Measurements from ENCODE around the gene OSMR. TPM values are rescaled to one million over a fixed set of nuclear protein-coding genes. Genes with fewer than 3 reads are reported as not detected.

The OSMR gene
- 21.9 and 31.2 TPM in 2 replicates for total RNA-seq (2014; rRNA removed; shearing (Covaris generic))
- 60.8 and 77.0 TPM in 2 replicates for polyA plus RNA-seq (2015; cell fraction: cytosol; rRNA removed)
- polyA plus RNA-seq (2015; cell fraction: nucleus; rRNA removed), result 205 and 206 TPM in 2 replicates

DNA sequence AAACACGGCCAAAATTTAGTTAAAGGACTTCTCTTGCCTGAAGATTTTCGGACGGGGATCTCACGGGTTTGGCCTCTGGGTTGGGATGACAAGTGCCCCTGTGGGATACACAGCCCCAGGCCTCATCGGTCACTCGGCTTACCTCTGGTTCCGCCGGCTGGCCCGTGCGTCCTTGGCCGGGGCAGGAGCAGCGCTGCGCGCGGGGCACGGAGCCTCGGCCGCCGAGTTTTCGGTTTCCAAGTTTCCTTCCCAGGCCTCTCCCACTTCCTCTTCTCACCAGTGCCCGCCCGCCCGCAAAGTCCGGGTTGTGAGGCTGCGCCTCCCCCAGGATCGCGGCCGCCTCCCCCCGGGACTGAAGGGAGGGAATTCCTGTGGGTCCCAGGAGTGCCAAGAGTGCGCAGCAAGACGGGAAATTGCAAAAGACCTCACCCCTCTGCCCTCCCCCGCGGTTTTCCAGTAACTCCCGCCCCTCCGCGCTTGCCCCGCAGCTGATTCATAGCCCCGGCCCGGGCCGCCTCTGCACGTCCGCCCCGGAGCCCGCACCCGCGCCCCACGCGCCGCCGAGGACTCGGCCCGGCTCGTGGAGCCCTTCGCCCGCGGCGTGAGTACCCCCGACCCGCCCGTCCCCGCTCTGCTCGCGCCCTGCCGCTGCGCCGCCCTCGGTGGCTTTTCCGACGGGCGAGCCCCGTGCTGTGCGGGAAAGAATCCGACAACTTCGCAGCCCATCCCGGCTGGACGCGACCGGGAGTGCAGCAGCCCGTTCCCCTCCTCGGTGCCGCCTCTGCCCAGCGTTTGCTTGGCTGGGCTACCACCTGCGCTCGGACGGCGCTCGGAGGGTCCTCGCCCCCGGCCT is at the start of gene OSMR:
TSS of gene OSMR (plus strand) at position 487 of the 853 bp plus-strand sequence. CDS start 23,033 bp downstream, outside the sequence.
- DNase-seq (ENCODE audit: low read depth), result peak; percentile 97

- DNase-seq (ENCODE audit: low read depth), result no peak
These were observed 49.1 kb upstream of the OSMR start for GRCh38 chr5:38796742-38797108.

DNA sequence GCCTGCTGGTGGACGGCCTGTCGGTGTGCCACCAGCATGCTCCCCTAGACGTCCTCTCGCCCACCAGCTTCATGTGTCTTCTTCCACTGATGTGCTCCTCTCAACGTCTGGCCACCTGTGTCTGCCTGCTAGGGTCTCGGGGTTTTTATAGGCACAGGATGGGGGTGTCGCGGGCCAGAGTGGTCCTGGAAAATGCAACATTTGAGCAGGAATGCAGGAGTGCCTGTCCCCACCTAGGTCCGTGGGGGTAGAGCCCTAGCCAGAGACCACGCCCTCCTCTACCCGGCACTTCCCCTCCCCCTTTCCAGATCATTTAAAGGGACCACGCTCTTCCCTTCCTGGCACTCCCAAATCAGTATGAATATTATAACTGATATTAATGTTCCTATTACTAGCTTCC is 48.0 kb upstream of the OSMR start:
- no peak for DNase-seq (ENCODE audit: low read depth)

DNA sequence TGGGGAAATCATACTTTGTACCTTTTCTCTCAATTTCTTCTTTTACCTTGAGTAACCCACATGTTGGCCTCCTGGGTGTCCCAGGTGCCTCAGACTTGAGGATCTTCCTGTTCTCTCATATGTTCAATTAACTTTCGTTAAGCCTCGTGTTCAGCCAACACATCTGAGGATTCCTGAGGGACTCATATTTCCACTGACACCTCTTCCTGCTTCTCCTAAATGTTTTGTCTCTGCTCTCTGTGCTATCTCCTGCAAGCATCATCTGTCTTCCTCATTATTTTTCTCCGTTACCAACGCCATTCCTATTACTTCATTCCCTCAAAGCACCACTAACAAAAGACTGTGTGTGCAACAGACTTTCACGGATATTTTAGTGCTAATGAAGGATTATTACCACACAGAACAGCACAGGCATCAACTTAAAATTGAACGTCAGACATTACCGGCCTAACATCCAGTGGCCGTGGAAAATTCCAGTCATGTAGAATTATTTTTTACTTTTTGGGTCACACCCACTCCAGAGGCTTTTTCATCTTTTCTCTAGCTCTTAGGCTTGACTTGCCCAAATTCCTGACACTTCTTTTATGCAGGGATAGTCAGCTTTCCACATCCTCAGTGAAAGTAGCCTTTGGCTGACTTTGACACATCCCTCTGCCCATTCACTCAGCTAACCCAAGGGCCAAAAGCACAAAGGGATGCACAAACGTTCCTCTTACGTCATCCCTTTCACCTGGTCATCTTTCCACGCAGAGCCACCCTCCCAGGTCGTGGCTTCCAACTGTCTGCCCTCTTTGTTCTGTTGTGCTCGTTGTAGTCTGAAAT is 46.0 kb upstream of the OSMR start:
- no peak for DNase-seq (ENCODE audit: low read depth)

DNA sequence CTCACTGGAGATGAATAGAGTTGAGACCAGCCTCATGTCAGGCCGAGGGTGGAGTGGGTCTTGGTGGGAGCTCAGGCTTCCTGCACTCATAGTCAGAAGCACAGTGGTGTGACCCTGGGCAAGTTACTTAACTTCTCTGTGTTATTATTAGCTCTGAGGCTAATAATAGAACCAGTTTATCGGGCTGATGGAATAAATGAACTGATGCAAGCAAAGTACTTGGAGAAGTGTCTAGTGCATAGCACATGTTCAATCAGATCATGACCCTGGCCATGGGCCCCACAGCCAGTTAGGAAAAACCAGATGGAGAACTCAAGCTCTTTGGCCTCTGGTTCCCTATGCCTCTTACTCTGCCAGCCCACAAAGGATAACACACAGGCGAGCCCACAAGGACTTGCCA is 45.3 kb upstream of the OSMR start:
- no peak for DNase-seq (ENCODE audit: low read depth)

GRCh38 chr5:38802125-38802524 is 43.7 kb upstream of the OSMR start:
- no peak for DNase-seq (ENCODE audit: low read depth)

DNA sequence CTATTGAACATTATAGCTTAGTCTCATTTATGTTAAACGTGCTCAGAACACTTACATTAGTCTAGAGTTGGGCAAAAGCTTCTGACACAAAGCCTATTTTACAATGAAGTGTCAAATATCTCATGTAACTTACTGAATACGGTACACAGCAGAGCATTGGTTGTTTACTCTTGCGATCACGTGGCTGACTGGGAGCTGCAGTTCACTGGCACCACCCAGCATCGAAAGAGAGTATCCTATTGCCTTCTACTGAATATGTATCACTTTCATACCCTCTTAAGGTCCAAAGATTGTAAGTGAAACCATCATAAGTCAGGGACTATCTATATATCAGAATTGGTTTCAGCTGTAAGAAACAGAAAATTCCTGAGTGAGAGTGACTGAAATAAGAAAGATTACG is 42.6 kb upstream of the OSMR start:
- DNase-seq (ENCODE audit: low read depth), result no peak

- peak; percentile 86 for DNase-seq (ENCODE audit: low read depth)
These were observed 39.0 kb upstream of the OSMR start for GRCh38 chr5:38806775-38807258.

- peak; percentile 46 for DNase-seq (ENCODE audit: low read depth)
These were observed 38.0 kb upstream of the OSMR start for GRCh38 chr5:38807570-38808483.

- DNase-seq (ENCODE audit: low read depth), result no peak
These were observed 37.0 kb upstream of the OSMR start for GRCh38 chr5:38808666-38809343.

DNA sequence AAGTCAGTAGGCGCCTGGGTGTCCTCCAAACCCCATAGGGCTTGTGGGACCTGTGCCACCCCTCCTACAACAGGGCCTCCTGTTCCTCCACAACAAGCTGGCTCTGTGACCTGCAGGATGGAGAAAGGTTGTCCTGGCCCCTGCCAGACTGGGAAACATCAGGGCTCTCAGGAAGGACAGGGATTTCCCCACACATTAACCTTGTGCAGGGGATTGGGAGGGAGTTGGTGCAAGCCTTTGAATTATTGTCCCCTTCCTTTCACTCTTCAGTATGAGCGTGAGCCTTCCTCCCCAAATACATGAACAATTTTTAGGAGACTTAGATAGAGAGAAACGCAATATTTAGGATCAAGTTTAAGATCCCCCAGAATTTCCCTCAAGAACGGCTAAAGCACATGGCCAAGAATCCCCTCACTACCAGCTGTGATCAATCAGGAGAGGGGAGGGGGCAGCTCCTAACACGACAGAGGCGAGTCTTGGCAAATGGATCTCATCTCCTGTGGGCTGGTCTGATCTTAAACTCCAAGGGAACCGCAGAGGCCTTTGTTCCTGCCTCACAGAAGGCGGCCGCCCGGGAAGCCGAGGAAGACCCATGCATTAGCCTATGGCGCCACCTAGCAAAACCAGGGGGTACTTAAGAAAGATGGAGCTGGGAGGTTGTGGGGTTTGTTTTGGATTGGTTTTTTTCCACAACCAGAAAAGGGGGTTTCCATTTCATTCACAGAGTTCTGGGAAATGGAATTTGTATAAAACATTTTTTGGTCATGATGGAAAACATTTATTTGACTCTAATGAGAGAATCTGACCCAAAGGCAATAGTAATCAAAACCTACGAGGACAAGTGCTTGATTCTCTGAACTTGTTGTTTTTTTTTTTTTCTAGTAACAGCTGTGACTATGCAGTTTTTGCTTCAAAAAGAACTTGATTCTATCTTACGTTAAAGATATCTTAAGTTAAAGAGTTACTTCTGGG is 36.1 kb upstream of the OSMR start:
- peak; percentile 66 for DNase-seq (ENCODE audit: low read depth)

GRCh38 chr5:38814879-38815278 is 30.9 kb upstream of the OSMR start:
- no peak for DNase-seq (ENCODE audit: low read depth)

DNA sequence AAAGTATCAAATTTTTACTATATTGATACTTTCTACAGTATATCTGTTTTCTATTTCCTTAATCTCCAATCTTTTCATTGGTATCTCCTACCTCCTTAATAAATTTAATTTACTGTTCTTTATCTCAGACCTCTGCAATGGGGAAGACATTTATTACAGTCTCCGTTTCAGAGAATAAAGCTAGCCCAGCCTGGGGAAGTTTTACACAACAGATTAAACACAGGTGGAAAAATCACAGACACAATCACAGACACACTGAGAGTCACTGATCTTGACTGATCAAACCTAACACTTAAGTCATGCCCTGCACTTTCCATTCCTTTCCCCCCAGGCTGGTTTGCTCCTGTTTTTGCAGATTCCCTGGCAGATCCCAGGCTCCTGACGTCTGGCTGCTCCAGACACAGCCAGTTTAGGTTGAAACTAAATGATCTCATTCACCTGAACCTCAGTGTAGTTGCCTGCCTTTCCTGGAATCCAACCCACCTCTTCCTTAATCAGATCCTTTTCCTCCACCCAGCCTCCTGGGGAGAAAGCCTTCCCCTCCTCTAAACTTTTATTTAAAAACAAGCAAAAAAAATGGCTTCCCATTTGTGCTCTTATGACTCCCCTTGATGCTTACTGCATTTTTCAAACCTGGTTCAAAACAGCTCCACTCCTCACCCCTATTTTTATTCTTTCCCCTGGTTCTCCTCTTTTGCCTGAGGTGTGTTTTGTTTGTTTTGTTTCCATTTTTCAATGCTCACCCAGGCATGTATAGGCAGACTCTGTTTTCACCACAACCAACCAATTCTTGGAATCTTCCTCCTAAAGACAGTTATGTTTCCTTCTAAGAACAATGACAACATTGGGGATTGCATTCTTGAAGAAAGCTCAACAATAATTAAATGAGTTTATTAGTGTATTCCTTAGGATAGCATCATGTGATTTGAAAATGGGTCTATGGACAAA is 29.5 kb upstream of the OSMR start:
- DNase-seq (ENCODE audit: low read depth), result no peak

- no peak for DNase-seq (ENCODE audit: low read depth)
These were observed 24.1 kb upstream of the OSMR start for GRCh38 chr5:38821679-38822078.

GRCh38 chr5:38823503-38823902 is 22.3 kb upstream of the OSMR start:
- no peak for DNase-seq (ENCODE audit: low read depth)

DNA sequence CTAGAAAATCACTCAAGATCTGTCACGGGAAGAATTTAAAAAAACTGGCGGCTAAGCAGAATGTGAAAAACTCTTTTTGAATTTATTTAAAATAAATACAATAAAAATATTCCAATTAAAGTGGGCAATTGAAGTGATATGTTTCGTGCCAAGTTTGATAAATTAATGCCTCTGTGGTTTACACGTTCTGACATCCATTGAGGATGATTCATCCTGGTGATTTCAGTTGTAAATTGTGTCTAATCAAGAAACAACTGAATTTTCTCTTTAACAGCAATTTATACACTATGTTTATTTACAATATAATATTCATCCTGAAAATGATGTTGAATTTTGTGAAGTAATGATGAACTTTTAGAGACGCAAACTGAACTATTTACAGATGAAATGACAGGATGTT is 21.0 kb upstream of the OSMR start:
- DNase-seq (ENCODE audit: low read depth), result no peak

DNA sequence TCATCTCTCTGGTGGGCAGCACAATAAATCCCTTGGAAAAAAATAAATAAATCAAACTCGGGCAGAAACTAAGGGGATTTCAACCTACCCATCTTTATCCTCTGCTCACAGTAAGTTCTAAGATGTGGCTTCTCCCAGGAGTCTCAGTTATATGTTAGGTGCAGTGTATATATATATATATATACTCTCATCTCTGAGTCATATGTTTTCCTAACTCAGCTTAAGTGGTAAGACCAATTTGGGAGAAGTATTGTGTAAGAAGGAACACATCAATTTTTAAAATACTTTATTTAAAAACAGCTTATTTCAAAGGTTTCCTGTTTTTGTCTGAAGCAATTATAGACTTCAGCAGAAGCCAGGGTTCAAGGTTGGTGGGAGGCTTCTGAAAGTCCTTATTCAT is 20.3 kb upstream of the OSMR start:
- no peak for DNase-seq (ENCODE audit: low read depth)

GRCh38 chr5:38827525-38827924 is 18.3 kb upstream of the OSMR start:
- peak; percentile 61 for DNase-seq (ENCODE audit: low read depth)

All from HT1080 (cell line).